WTC11 (cell line): ENCODE results near the gene MIAT. TPM values are rescaled to one million over a fixed set of nuclear protein-coding genes. Genes with fewer than 3 reads are reported as not detected.

Source experiments
- ATAC-seq: fragments of 200-7000 bp; cut with Tn5 transposase; 2 replicates; pipeline ENCODE4 v1.10.0; 2021; ENCODE audit warnings: mild to moderate bottlenecking, moderate library complexity
- CTCF ChIA-PET: fragments of 300-600 bp; sonication (Branson Sonifier 250); formaldehyde crosslinking; loops from one replicate; lab custom pipeline; 2021; ENCODE audit warnings: antibody characterized with exemption; lab: Charles Lee
- POLR2A ChIA-PET: fragments of 350-600 bp; sonication (Branson Sonifier 250); formaldehyde crosslinking; loops from one replicate; lab custom pipeline; 2021; ENCODE audit warnings: antibody characterized with exemption; lab: Charles Lee
- DNase-seq: peaks from one replicate; pipeline ENCODE4 v3.0.0; 2021; ENCODE audit warnings: low spot score
- H3K27ac Mint-ChIP-seq: 2 replicates; pipeline ENCODE4 v1.8.0; 2021; ENCODE audit warnings: mixed read lengths
- H3K27me3 Mint-ChIP-seq: 2 replicates; pipeline ENCODE4 v1.8.0; 2021; ENCODE audit warnings: low read depth, mild to moderate bottlenecking, moderate library complexity, mixed read lengths
- H3K36me3 Mint-ChIP-seq: 2 replicates; pipeline ENCODE4 v1.8.0; 2021; ENCODE audit warnings: mixed read lengths
- H3K4me1 Mint-ChIP-seq: 2 replicates; pipeline ENCODE4 v1.8.0; 2022; ENCODE audit warnings: mixed read lengths
- H3K4me3 Mint-ChIP-seq: 2 replicates; pipeline ENCODE4 v1.8.0; 2021; ENCODE audit warnings: mild to moderate bottlenecking, moderate library complexity, mixed read lengths
- H3K9me3 Mint-ChIP-seq: 2 replicates; pipeline ENCODE4 v1.8.0; 2021; ENCODE audit warnings: mixed read lengths
- AFF4 ChIP-seq: sonication (generic); formaldehyde crosslinking; IDR thresholded peaks from 2 replicates; pipeline ENCODE4 v1.8.1; 2023; ENCODE audit warnings: mild to moderate bottlenecking, missing genetic modification reagents, borderline replicate concordance
- AR ChIP-seq: fragments of 250-450 bp; sonication (Bioruptor Pico); IDR thresholded peaks from 2 replicates; pipeline ENCODE4 v1.9.0; 2021; ENCODE audit warnings: mild to moderate bottlenecking
- ATF1 ChIP-seq: sonication (generic); formaldehyde crosslinking; IDR thresholded peaks from 2 replicates; pipeline ENCODE4 v1.8.1; 2023; ENCODE audit warnings: mild to moderate bottlenecking, moderate library complexity, missing genetic modification reagents
- CBFB ChIP-seq: sonication (generic); formaldehyde crosslinking; IDR thresholded peaks from 2 replicates; pipeline ENCODE4 v1.8.1; 2022; ENCODE audit warnings: mild to moderate bottlenecking, low read depth, missing genetic modification reagents
- CREM ChIP-seq: sonication (generic); formaldehyde crosslinking; IDR thresholded peaks from 2 replicates; pipeline ENCODE4 v1.8.1; 2022; ENCODE audit warnings: mild to moderate bottlenecking, missing genetic modification reagents, moderate library complexity
- E2F1 ChIP-seq: sonication (generic); formaldehyde crosslinking; IDR thresholded peaks from 2 replicates; pipeline ENCODE4 v1.8.0; 2022; ENCODE audit warnings: mild to moderate bottlenecking, missing genetic modification reagents
- ERG ChIP-seq: fragments of 250-450 bp; sonication (Bioruptor Pico); IDR thresholded peaks from 2 replicates; pipeline ENCODE4 v1.8.0; 2021; ENCODE audit warnings: mild to moderate bottlenecking
- FOXJ3 ChIP-seq: sonication (generic); formaldehyde crosslinking; IDR thresholded peaks from 2 replicates; pipeline ENCODE4 v1.9.0; 2021; ENCODE audit warnings: missing genetic modification reagents, mild to moderate bottlenecking, borderline replicate concordance
- MYBL2 ChIP-seq: sonication (generic); formaldehyde crosslinking; IDR thresholded peaks from 2 replicates; pipeline ENCODE4 v1.8.1; 2023; ENCODE audit warnings: mild to moderate bottlenecking, moderate library complexity, missing genetic modification reagents
- NFYB ChIP-seq: sonication (generic); formaldehyde crosslinking; conservative IDR thresholded peaks from 2 replicates; pipeline ENCODE4 v1.8.0; 2022; ENCODE audit warnings: low read depth, missing genetic modification reagents
- NR2C2 ChIP-seq: sonication (generic); formaldehyde crosslinking; IDR thresholded peaks from 2 replicates; pipeline ENCODE4 v1.8.0; 2022; ENCODE audit warnings: mild to moderate bottlenecking, missing genetic modification reagents
- NR3C1 ChIP-seq: sonication (generic); formaldehyde crosslinking; conservative IDR thresholded peaks from 2 replicates; pipeline ENCODE4 v1.8.1; 2023; ENCODE audit warnings: low read depth, mild to moderate bottlenecking, missing genetic modification reagents
- OVOL2 ChIP-seq: fragments of 250-450 bp; sonication (Bioruptor Pico); IDR thresholded peaks from 2 replicates; pipeline ENCODE4 v1.9.0; 2021; ENCODE audit warnings: mild to moderate bottlenecking, borderline replicate concordance
- RORB ChIP-seq: fragments of 250-450 bp; sonication (Bioruptor Pico); IDR thresholded peaks from 2 replicates; pipeline ENCODE4 v1.9.0; 2021; ENCODE audit warnings: mild to moderate bottlenecking
- SMAD4 ChIP-seq: sonication (generic); formaldehyde crosslinking; IDR thresholded peaks from 2 replicates; pipeline ENCODE4 v1.8.0; 2022; ENCODE audit warnings: mild to moderate bottlenecking, missing genetic modification reagents
- TEAD4 ChIP-seq: sonication (generic); formaldehyde crosslinking; IDR thresholded peaks from 2 replicates; pipeline ENCODE4 v1.8.0; 2022; ENCODE audit warnings: mild to moderate bottlenecking, missing genetic modification reagents
- USF2 ChIP-seq: sonication (generic); formaldehyde crosslinking; IDR thresholded peaks from 2 replicates; pipeline ENCODE4 v1.8.1; 2023; ENCODE audit warnings: mild to moderate bottlenecking, missing genetic modification reagents, moderate library complexity
- ZNF121 ChIP-seq: sonication (generic); formaldehyde crosslinking; IDR thresholded peaks from 2 replicates; pipeline ENCODE4 v1.8.0; 2023; ENCODE audit warnings: missing genetic modification reagents
- ZNF138 ChIP-seq: sonication (generic); formaldehyde crosslinking; conservative IDR thresholded peaks from 2 replicates; pipeline ENCODE4 v1.8.1; 2022; ENCODE audit warnings: mild to moderate bottlenecking, moderate library complexity, missing genetic modification reagents
- ZNF396 ChIP-seq: fragments of 250-450 bp; sonication (Bioruptor Pico); IDR thresholded peaks from 2 replicates; pipeline ENCODE4 v1.8.0; 2021; ENCODE audit warnings: mild to moderate bottlenecking, moderate library complexity, borderline replicate concordance
- ZNF423 ChIP-seq: fragments of 250-450 bp; sonication (Bioruptor Pico); IDR thresholded peaks from 2 replicates; pipeline ENCODE4 v2.1.2; 2022; ENCODE audit warnings: mild to moderate bottlenecking, moderate library complexity
- ZNF425 ChIP-seq: fragments of 250-450 bp; sonication (Bioruptor Pico); conservative IDR thresholded peaks from 2 replicates; pipeline ENCODE4 v1.9.0; 2021; ENCODE audit warnings: mild to moderate bottlenecking
- ZNF512 ChIP-seq: sonication (generic); formaldehyde crosslinking; IDR thresholded peaks from 2 replicates; pipeline ENCODE4 v1.8.1; 2022; ENCODE audit warnings: missing genetic modification reagents, borderline replicate concordance
- total RNA-seq: library from RNA; stranded (reverse); gene quantifications from 3 replicates; pipeline ENCODE4 v1.2.3, GENCODE V29; 2021

MIAT gene
- total RNA-seq, 1 experiment from 2014 or later, result 50.7 TPM

GRCh38 chr22:26632422-26633155, 24.8 kb upstream of the MIAT start (continued):
- TF ChIP-seq TEAD4 (no peak), ATF1 (CRISPR knock-in tag) (no peak), NR2C2 (CRISPR knock-in tag) (no peak), ZNF512 (no peak), FOXJ3 (CRISPR knock-in tag) (no peak), ZNF396 (CRISPR knock-in tag) (no peak), ZNF138 (CRISPR knock-in tag) (no peak), NR3C1 (CRISPR knock-in tag) (no peak), CREM (CRISPR knock-in tag) (no peak), RORB (no peak), OVOL2 (CRISPR knock-in tag) (no peak)
- TF ChIP-seq, all 79 proteins: peak for 0

GRCh38 chr22:26634189-26634588, 23.2 kb upstream of the MIAT start:
- CTCF ChIA-PET, result no interaction called here
- H3K27ac Mint-ChIP-seq, result no peak overlapping the region
- POLR2A ChIA-PET, result no interaction called here

More at GRCh38 chr22:26634189-26634588, 23.2 kb upstream of the MIAT start:
- no peak overlapping the region for H3K4me3 Mint-ChIP-seq
- DNase-seq (no peak), ATAC-seq (no peak)
- H3K27me3 Mint-ChIP-seq, result peaks cover 5% of the 10 kb centered on the region; the same call in 1 of the 2 replicates
- TF ChIP-seq CBFB (no peak), USF2 (CRISPR knock-in tag) (no peak), ZNF121 (CRISPR knock-in tag) (no peak), ZNF138 (CRISPR knock-in tag) (no peak), RORB (no peak), NFYB (CRISPR knock-in tag) (no peak), AFF4 (no peak), SMAD4 (CRISPR knock-in tag) (no peak), ERG (no peak), E2F1 (no peak), OVOL2 (CRISPR knock-in tag) (no peak), ZNF425 (CRISPR knock-in tag) (no peak), MYBL2 (CRISPR knock-in tag) (no peak), AR (CRISPR knock-in tag) (no peak), ZNF423 (CRISPR knock-in tag) (no peak)
- peaks cover 28% of the 10 kb centered on the region for H3K4me1 Mint-ChIP-seq
- H3K36me3 Mint-ChIP-seq, result no peaks in the 10 kb centered on the region
- H3K9me3 Mint-ChIP-seq, result peaks cover 8% of the 10 kb centered on the region; the same call in 1 of the 2 replicates
